ENCODE data around the gene MEOX2. TPM values are rescaled to one million over a fixed set of nuclear protein-coding genes. Genes with fewer than 3 reads are reported as not detected.

Gene MEOX2
- total RNA-seq, 6 experiments from 2014 or later: 0.14 to 0.54 (median 0.33) TPM; not detected in 1

DNA sequence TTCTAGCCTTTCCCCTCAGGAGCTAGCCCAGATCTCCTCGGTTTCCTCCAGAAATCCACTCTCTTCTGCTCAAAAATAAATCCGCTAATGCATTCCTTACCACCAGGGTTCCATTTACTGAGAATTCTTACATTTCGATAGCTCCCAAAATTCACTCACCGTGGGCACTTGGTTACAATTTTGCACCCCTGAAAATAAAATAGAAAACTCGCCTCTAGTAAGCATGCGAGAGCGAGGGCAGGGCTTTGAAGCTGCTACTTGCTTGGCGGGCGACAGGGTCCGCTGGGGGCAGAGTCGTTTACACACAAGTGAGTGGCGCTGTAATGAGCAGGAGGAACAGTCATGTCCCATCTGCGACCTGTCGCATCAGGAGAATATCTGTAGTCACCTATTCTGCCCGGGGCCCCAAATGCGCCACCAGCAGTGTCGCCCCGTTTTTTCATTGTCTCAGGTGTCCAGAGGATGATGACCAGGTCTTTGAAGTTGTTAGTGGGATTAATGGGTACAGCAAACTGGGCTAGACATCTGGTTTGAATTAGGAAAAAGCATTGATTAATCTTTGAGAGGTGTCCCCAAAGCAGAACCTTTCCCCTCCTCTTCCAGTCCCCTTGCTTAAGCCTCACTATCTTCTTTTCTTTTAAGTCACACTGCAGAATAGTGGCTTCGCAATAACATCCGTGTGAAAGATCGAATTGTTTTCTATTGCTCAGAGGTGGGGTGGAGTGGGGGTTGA, 1.2 kb upstream of the MEOX2 start:
- 21% methylated on average over 20 of the region's 21 CpGs for WGBS (ENCODE audit: insufficient coverage, low coverage, low lambda C conversion rate, missing lambda C conversion rate)
- Histone ChIP-seq H3K27ac (no peak overlapping the region), H3K4me1 (peaks cover 0 to 8% (median 2%) of the 10 kb centered on the region in 4 donors), H3K36me3 (no peaks in the 10 kb centered on the region), H3K4me3 (peak overlapping the region; percentile 30 to 62 (median 49)), H3K27me3 (peaks cover 0 to 6% of the 10 kb centered on the region in 2 donors), H3K9me3 (no peaks in the 10 kb centered on the region)
- DNase-seq (peak in 1 of 3 donors; percentile 21), ATAC-seq (no peak)
- intact Hi-C loops (cut with DNase I): no loop called here
- no peak for TF ChIP-seq POLR2A (IDR thresholded peaks at IDR 0.05)

DNA sequence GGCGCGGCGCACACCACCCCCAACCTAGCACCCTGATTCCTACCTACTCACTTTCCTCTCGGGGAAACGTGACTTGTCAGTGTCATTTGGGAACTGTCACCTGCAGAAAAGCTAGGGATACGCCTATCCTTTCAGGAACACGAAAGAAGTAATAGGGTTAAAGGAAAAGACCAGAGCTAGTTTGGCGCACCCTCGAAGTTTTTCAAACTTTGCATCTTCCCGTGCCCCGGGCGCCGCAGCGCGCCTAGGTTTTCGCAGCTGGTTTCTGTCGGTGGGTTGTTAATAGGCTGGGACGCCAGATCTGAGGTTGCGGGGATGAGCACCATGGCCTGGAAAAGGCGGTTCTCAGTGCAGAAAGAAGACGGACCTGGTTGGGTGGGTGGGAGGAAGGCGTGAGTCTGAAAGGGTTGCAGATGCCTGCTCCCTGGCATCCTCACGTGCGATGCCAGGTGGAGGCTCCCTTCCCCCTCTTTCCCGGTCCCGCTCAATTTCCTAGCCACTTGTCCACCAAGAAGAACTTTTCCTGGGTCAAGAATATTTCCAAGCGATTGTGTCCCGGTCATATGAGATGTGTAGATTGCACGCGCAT, 568 bp upstream of the MEOX2 start:
- ATAC-seq: peak in 1 of 4 donors; percentile 2
- WGBS (ENCODE audit: insufficient coverage, low coverage, low lambda C conversion rate, missing lambda C conversion rate): 3% methylated on average over 28 of the region's 30 CpGs

DNA sequence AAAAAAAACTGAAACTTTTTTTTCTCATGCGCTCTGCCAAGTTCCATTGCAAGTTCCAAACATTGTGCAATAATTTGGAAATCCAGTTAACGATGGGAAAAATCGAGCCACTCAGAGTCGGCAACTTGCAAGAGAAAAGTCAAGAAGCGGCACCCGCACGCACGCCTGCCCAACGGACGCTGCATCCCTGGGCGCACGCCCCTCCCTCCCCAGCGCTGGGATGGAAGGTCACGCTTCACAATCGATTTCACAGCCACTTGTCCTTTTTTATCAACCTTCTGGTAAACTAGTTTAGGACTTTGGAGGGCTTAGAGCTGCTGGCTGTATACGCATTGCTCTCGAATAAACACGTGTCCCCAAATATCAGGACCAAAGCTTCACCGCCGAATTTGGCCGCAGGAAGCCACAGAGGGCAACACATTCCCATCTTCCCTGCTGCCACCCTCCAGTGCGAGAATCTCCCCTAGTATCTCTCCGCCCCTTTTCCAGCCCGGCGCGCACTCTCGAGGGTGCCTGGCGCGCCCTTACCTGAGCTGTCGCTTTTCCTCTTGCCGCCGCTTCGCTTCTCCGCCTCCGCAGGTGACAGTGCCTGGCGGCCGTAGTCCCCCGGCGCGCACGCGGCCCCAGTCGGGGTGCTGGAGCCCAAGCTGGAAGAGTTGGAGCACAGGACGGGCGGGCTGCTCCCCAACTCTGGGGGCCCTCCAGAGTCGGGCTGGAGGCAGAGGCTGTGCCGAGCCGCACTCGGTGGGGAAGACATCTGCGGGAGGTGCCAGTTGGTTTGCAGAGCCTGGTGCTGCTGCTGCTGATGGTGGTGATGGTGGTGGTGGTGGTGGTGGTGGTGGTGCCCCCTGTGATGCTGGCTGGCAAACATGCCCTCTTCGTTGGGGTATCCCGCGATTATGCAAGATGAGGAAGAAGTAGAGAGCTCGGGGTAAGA, 857 bp downstream of the MEOX2 start:
- WGBS (ENCODE audit: insufficient coverage, low coverage, low lambda C conversion rate, missing lambda C conversion rate): 1% methylated on average over 43 of the region's 54 CpGs
- Histone ChIP-seq H3K36me3 (no peaks in the 10 kb centered on the region), H3K4me1 (peaks cover 0 to 8% (median 2%) of the 10 kb centered on the region in 4 donors), H3K9me3 (no peaks in the 10 kb centered on the region), H3K27ac (peak overlapping the region; percentile 4 to 62 (median 28)), H3K4me3 (peak overlapping the region; percentile 30 to 62 (median 49)), H3K27me3 (peaks cover 0 to 6% of the 10 kb centered on the region in 2 donors)
- intact Hi-C loops (cut with DNase I): no loop called here
- ATAC-seq (peak; percentile 57 to 79 (median 72)), DNase-seq (peak; percentile 49 to 86 (median 75))
- no peak for TF ChIP-seq POLR2A (IDR thresholded peaks at IDR 0.05)
- TF ChIP-seq, protein P1, sequence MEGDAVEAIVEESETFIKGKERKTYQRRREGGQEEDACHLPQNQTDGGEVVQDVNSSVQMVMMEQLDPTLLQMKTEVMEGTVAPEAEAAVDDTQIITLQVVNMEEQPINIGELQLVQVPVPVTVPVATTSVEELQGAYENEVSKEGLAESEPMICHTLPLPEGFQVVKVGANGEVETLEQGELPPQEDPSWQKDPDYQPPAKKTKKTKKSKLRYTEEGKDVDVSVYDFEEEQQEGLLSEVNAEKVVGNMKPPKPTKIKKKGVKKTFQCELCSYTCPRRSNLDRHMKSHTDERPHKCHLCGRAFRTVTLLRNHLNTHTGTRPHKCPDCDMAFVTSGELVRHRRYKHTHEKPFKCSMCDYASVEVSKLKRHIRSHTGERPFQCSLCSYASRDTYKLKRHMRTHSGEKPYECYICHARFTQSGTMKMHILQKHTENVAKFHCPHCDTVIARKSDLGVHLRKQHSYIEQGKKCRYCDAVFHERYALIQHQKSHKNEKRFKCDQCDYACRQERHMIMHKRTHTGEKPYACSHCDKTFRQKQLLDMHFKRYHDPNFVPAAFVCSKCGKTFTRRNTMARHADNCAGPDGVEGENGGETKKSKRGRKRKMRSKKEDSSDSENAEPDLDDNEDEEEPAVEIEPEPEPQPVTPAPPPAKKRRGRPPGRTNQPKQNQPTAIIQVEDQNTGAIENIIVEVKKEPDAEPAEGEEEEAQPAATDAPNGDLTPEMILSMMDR (IDR thresholded peaks at IDR 0.05): no peak

More for the DNA sequence above, 568 bp upstream of the MEOX2 start:
- H3K27me3 ChIP-seq: peaks cover 0 to 6% of the 10 kb centered on the region in 2 donors
- H3K4me1 ChIP-seq: peaks cover 0 to 8% (median 2%) of the 10 kb centered on the region in 4 donors
- intact Hi-C loops (cut with DNase I): no loop called here
- no peaks in the 10 kb centered on the region for H3K9me3 ChIP-seq
- no peak overlapping the region for H3K27ac ChIP-seq
- H3K4me3 ChIP-seq: peak overlapping the region; percentile 30 to 62 (median 49)
- H3K36me3 ChIP-seq: no peaks in the 10 kb centered on the region
- no peak for DNase-seq
- TF ChIP-seq, protein P1 (IDR thresholded peaks at IDR 0.05): no peak
- TF ChIP-seq POLR2A (IDR thresholded peaks at IDR 0.05): no peak

DNA sequence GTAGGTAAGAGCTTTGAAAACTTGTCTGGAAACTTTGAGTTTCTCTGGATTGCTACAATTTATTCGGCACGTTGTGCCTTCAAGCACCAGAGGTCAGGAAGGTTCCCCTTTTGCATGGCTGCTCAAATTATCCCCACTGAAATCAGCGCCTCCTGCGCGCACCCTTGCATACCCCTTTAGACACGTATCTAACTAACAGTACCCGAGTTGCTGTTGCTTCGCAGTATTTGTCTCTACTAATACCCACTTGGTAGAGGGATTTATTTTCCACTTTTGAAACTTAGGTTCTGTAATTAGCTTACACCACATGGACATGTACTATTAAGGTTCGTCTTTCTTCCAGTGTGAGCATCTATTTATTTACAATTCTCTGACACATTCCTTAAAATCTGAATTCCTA, 1.6 kb downstream of the MEOX2 start:
- Histone ChIP-seq H3K27me3 (peaks cover 0 to 6% of the 10 kb centered on the region in 2 donors), H3K4me1 (peaks cover 0 to 8% (median 2%) of the 10 kb centered on the region in 4 donors), H3K27ac (peak overlapping the region in 2 of 3 donors; percentile 28 to 42), H3K36me3 (no peaks in the 10 kb centered on the region), H3K9me3 (no peaks in the 10 kb centered on the region), H3K4me3 (peak overlapping the region; percentile 30 to 62 (median 49))
- DNase-seq (no peak), ATAC-seq (peak; percentile 8 to 37 (median 16))
- intact Hi-C loops (cut with DNase I): no loop called here
- WGBS (ENCODE audit: insufficient coverage, low coverage, low lambda C conversion rate, missing lambda C conversion rate): 15% methylated on average over 9 of the region's 9 CpGs
- TF ChIP-seq, protein P1 (IDR thresholded peaks at IDR 0.05): no peak
- no peak for TF ChIP-seq POLR2A (IDR thresholded peaks at IDR 0.05)

All from right lobe of liver (tissue), 6 donors.